GM12873 (cell line): ENCODE measurements around the gene EHMT1.
"Not testable (repeated sequence)": the region's sequence is repeated elsewhere in the genome, so short reads cannot be mapped to it uniquely, and the experiment has no call there.

Source experiments
- TF ChIP-seq, protein P1 (sequence below): IDR thresholded peaks from 2 replicates; pipeline ENCODE4 v1.5.1; 2012; ENCODE audit warnings: low read depth, mild to moderate bottlenecking, moderate library complexity, low read length, control low read depth; ENCODE audit not compliant: insufficient read depth; ENCODE audit errors: missing control alignments

EHMT1 gene

GRCh38 chr9:137873858-137874362 lies 255.1 kb downstream of the EHMT1 start:
- TF ChIP-seq, protein P1, sequence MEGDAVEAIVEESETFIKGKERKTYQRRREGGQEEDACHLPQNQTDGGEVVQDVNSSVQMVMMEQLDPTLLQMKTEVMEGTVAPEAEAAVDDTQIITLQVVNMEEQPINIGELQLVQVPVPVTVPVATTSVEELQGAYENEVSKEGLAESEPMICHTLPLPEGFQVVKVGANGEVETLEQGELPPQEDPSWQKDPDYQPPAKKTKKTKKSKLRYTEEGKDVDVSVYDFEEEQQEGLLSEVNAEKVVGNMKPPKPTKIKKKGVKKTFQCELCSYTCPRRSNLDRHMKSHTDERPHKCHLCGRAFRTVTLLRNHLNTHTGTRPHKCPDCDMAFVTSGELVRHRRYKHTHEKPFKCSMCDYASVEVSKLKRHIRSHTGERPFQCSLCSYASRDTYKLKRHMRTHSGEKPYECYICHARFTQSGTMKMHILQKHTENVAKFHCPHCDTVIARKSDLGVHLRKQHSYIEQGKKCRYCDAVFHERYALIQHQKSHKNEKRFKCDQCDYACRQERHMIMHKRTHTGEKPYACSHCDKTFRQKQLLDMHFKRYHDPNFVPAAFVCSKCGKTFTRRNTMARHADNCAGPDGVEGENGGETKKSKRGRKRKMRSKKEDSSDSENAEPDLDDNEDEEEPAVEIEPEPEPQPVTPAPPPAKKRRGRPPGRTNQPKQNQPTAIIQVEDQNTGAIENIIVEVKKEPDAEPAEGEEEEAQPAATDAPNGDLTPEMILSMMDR = no peak

- TF ChIP-seq, protein P1 = no peak
Measured at GRCh38 chr9:137875354-137875753, 256.5 kb downstream of the EHMT1 start.

GRCh38 chr9:137875846-137876245 lies 257.0 kb downstream of the EHMT1 start:
- TF ChIP-seq, protein P1 = no peak

DNA sequence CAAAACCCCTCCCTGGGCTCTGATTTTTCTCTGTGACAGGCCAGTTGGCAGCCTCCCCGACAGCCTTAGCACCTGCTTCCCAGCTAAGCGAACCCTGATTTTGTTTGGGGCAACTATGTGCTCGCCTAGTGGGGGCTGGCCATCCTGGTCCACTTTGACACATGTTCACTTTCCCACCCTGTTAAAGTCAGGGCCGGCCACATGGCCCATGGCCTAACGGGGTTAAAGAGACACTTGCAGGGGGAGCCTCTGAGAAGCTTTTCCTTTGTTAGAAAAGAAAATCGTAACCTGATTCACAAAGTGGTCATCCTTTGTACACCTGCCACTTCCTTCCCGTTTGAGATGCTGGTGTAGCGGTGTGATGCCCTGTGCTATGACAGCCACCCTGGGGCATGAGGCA lies 257.5 kb downstream of the EHMT1 start:
- TF ChIP-seq, protein P1 = no peak

- TF ChIP-seq, protein P1 = no peak
Measured at GRCh38 chr9:137876781-137877386, 258.1 kb downstream of the EHMT1 start.

GRCh38 chr9:137877506-137878122 lies 258.8 kb downstream of the EHMT1 start, which contains the start of gene CACNA1B:
TSS of gene CACNA1B (plus strand) at chr9:137877782. CDS start at chr9:137877934, 152 bp downstream.
- TF ChIP-seq, protein P1 = not testable (repeated sequence)

DNA sequence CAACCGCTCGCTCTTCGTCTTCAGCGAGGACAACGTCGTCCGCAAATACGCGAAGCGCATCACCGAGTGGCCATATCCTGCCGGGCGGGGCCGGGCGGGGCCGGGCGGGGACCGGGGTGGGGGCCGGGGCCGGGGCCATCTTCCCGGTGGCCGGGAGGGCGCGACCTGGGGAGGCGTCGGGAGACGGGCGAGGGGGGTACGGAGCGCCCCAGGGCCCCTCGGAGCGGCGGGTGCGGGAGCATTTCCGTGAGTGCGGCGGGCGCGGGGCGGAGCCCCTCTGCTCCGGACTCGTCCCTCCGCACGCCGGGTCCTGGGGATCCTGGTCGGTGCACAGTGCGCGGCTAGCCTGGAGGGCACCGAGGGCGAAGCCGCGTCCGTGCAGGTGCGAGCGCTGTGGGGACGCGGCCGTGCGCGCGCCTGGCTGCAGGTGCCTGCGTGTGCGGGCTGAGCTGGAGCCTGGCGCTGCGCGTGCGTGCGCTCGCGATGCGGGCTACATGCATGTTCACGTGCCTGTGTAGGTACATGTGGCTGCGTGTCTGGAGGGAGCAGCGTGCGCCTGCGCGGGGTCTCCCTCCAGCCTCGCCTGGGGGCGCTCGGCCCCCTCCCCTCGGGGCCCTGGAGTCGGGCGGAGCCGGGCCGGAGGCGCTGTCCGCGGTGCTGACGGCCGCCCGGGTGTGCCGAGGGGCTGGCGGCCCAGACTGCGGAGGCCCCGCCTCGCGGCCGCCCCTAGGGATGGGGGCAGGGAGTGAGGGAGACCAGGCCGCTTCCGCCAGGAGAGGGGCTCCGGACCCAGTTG lies 259.5 kb downstream of the EHMT1 start:
- TF ChIP-seq, protein P1 = no peak
